ENCODE data around the gene SPAG9.

GRCh38 chr17:50943575-50943933 is 177.1 kb downstream of the SPAG9 start:
- TF ChIP-seq CTCF (IDR thresholded peaks at IDR 0.05): no peak
- no peak for TF ChIP-seq POLR2A (IDR thresholded peaks at IDR 0.05)

Data from upper lobe of left lung (tissue), 4 donors.